NCI-H2081 treated with DMSO at 0.1 percent for 48 hours (cell line): ENCODE data around the gene LONP1.

ENCODE experiments used
- DNase-seq: peaks from one replicate; lab custom pipeline; 2025; lab: John Stamatoyannopoulos, UW

Gene LONP1

GRCh38 chr19:5679289-5680083 is 40.5 kb downstream of the LONP1 start:
- DNase-seq = no peak

- DNase-seq = no peak
Observed at GRCh38 chr19:5678071-5678718, 41.8 kb downstream of the LONP1 start.

DNA sequence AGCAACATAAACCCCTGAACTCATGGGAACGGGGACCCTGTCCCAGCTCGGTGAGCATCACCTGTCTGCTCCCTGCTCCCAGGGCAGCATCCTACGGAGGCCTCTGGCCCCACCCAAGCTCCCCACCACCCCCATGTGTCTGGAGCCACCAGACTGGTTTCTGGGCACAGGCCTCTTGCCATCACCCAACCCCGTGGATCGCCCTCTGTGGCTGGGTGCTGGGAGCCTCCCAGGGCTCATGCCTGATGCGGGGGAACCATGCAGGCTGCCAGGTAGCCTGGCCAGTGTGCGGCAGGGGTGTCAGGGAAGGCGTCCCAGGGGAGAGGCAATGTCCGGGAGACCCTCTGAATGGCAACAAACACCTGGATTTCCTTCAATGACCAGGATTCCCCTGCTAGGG is 42.4 kb downstream of the LONP1 start:
- no peak for DNase-seq

- DNase-seq = no peak
Observed at GRCh38 chr19:5677136-5677535, 42.8 kb downstream of the LONP1 start.

DNA sequence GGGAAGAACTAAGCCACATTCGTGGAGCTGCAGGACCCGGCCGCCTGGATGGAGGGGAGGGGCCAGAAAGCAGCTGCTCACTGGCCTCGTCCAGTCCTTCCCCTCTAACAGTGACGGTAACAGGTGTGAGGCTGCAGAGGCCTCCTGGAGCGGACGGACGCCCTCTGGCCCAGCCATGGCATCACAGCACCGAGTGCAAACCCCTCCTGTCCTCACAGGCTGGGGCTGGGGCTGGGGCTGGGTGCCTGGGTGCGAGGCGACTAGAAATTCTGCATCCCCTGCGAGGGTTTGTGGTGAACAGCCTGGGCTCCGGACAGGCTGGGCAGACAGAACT is 43.2 kb downstream of the LONP1 start:
- no peak for DNase-seq

DNA sequence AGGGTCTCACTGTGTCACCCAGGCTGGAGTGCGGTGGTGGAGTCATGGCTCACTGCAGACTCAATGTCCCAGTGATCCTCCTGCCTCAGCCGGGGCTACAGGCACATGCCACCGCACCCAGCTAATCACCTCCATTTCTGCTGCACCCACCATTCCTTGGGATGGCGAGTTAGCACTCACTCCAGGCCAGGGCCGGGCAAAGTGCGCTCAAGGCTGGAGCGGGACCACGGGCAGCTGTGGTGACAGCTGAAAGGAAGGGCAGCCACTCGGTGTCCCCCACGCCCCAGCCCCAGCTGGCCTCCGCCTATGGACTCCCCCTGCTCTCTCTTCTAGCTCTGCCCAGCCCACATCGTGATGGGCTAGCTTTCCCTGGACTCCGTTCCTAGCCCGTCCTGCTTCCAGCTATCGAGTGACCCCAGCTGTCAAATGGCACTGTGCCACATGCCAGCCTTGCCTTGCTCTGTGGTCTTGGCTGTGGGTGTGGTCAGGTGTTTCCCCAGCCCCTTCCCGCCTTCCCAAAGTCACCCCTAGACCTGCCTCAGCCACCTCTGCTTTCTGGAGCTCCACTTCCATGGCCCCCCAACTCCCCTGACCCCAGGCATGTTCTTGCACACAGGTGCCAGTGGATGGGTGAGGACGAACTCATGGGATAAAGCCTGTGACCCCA is 43.7 kb downstream of the LONP1 start:
- no peak for DNase-seq

DNA sequence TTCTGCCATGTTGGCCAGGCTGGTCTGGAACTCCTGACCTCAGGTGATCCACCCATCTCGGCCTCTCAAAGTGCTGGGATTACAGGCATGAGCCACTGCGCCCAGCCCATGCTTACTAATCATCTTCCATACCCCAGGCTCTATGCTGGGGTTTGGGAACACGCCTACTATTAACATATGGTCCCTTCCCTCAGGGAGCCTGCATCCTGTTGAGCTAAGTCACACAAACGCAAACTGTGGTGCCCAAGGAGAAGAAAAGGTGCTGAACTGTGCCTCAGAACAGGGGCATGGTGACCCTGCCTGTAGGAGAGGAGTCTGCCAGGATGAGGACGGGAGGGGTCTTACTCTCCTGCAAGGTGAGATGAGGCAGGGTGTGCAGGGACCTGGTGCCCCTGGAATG is 45.2 kb downstream of the LONP1 start:
- no peak for DNase-seq

DNA sequence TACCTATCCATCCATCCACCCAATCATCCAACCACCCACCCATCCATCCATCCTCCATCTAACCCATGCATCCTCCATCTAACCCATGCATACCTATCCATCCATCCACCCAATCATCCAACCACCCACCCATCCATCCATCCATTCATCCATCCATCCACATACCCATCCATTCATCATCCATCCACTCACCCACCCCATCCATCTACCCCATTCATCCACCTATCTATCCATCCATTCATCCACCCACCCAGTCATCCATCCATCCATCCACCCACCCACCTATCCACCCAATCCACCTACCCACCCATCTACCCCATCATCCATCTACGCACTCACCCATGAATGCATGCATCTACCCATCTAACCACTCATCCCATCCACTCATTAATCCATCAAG is 46.2 kb downstream of the LONP1 start:
- no peak for DNase-seq

- DNase-seq = no peak
Observed at GRCh38 chr19:5672708-5673459, 47.1 kb downstream of the LONP1 start.

- DNase-seq = no peak
Observed at GRCh38 chr19:5671600-5671999, 48.3 kb downstream of the LONP1 start.

- DNase-seq = no peak
Observed at GRCh38 chr19:5669212-5669611, 50.7 kb downstream of the LONP1 start.

- no peak for DNase-seq
Observed at GRCh38 chr19:5667751-5668271, 52.1 kb downstream of the LONP1 start.

DNA sequence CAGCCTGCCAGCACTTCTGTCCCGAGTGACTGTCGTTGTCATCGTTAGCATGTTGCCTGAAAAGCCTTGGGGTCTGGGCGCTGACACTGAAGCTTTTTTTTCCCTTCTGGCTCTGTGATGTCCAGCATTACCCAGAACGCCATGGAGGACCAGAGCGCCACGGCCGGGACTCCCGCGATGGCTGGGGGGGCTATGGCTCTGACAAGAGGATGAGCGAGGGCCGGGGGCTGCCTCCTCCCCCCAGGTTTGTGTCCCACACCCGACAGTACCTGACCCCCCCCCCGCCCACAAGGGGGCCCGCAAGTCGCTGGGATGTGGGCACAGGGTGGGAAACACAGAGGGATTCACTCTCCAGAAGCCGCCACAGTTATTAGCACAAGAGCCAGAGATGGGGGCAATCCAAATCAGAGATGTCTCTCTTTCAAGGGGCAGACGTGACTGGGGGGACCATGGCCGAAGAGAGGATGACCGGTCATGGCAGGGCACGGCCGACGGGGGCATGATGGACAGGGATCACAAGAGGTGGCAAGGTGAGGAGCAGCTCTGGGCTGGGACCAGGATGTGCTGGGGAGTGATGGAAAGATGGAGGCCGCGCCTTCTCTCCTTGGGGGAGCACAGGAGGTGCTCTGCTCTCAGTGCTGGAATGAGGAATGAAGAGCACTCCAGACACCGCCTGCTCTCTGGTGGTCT is 52.9 kb downstream of the LONP1 start:
- no peak for DNase-seq

DNA sequence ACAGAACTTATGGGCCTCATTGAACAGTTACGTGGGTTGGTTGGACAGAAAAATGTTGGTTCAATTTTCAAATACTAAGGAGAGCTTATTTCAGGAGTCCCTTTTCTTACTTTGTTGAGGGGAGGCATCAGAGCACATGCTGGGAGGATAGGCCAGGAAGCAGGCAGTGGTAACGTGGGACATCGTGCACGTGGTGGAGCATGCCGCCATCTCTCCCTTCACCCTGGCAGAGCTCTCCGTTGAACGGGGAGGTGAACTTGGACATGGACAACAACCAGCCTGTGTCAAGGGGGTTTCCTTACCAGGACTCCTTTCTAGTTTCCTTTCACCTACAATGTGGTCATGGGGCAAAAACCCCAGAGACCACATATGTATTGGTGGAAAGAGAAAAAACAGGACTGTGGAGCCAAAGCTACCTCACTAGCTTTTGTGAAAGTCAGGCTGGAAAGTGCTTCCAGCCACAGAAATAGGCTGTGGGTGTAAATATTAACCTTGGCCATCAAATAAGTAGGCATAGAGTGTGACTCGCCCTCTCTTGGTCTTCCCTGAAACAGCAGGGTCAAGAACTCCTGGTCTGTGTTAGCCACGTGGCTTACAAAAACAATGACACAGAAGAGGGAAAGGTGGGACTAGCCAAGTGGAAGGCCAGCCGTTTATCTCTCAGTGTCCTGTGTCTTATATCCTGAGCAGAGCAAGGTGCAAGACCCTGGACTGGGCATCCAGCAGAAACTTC is 54.0 kb downstream of the LONP1 start:
- no peak for DNase-seq

DNA sequence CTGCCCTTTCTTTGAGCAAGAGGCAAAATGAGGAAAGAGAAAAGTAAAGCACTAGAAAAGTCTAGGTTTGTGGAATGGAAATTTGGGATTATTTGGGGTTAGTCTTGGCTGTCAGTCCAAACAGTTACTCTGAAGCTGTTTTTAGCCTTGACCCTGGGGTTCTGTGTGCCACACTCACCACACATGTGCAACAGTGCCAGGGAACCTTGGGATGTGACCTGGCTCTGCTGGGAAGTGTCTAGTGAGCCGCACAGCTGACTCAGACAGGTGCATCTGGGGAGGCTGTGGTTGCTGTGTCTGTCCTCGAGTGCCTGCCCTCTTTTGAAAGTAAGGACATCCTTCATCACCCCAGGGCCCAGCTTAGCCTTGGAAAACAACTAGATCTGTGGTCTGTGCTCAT is 55.4 kb downstream of the LONP1 start:
- DNase-seq = no peak

DNA sequence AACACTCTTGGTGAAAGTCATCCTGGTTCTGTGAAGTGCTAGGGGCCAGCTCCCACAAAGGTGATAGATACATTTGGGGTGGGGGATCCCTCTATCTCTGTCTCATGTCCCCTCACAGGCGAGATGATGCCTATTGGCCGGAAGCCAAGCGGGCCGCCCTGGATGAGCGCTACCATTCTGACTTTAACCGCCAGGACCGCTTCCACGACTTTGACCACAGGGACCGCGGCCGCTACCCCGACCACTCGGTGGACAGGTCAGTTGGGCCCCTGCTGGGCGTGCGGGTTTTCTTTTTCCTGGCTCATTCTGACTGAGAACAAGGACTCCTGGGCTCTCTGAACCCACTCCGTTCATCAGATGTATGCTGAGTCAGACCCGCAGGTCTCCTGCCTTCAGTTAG is 56.0 kb downstream of the LONP1 start:
- DNase-seq = no peak

GRCh38 chr19:5661483-5661882 is 58.5 kb downstream of the LONP1 start:
- no peak for DNase-seq

DNA sequence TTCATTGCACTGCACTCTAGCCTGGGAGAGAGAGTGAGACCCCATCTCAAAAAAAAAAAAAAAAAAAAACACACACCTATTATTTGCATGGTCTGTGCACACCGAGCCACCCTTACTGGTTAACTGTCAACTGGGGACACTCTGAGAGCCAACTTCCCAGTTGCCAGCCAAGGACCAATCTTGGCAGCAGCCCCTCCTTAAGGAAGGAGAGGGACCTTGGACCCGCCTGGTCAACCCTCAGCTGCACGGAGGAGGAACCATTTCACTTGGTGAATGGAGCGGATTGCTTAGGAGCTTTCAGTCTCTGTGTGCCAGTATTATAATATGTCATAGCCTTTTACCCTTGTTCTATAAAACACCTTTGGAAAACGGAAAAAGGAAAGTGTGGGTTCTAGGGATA is 64.5 kb downstream of the LONP1 start:
- DNase-seq = no peak

GRCh38 chr19:5654931-5655330 is 65.0 kb downstream of the LONP1 start:
- no peak for DNase-seq

DNA sequence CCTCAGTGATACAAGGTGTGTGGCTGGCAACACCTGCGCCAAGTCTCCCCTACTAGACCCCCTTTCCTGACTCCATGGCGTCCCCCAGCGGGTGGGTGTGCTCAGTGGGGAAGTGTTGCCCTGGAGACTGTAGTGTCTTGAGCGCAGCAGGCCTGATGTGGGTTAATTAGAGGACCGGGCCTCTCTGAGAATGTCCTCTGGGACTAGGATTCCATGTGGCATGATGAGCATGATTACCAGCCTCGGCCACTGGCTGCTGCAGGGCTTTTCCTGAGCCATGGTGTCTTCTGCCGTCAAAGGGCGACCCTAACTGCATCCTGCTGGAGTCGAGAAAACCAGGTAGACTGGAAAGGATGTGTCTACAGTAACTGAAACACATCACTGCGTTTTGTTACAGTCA is 67.7 kb downstream of the LONP1 start:
- DNase-seq = no peak

DNA sequence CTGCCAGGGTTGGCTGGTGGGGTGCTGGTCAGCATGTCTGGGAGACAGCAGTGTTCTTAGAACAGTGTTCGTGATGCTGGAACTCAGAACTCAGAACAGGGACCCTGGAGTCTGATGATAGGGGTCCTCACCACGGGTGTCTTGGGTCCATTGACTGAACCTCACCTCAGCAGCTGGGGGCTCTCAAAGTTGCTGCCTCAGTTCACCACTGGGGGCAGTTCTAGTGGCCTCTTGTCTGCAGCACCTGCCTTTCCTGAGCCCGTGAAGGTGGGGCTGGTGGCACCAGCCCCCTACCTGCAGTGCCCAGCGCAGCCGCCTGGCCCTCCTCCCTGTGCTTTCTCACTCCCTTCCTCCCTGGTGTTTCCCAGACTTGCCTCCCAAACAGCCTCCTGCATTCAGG is 68.6 kb downstream of the LONP1 start:
- DNase-seq = no peak
